ENCODE measurements around the gene TGM6. TPM values are rescaled to one million over a fixed set of nuclear protein-coding genes. Genes with fewer than 3 reads are reported as not detected.

The TGM6 gene
- total RNA-seq, 1 donor from 2014 or later = not detected

DNA sequence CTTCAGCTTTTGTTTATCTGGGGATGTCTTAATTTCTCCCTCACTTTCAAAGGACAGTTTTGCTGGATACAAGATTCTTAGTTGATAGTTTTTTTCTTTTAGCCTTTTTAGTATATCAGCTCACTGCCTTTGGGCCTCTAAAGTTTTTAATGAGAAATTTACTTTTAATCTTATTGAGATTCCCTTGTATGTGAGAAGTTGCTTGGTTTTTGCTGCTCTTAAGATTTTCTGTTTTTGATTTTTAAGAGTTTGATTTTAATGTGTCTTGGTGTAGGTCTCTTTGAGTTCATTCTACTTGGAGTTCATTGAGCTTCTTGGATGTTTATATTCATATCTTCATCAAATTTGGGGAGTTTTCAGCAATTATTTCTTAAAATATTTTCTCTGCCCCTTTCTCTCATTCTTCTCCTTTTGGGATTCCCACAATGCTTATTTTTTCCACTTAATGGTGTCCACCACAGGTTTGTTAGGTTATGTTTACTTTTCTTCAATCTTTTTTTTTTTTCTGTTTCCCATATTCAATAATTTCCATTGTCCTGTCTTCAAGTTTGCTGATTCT, 19.6 kb upstream of the TGM6 start:
- DNase-seq (no peak), ATAC-seq (no peak)
- intact Hi-C loops (cut with micrococcal nuclease) = no loop called here

DNA sequence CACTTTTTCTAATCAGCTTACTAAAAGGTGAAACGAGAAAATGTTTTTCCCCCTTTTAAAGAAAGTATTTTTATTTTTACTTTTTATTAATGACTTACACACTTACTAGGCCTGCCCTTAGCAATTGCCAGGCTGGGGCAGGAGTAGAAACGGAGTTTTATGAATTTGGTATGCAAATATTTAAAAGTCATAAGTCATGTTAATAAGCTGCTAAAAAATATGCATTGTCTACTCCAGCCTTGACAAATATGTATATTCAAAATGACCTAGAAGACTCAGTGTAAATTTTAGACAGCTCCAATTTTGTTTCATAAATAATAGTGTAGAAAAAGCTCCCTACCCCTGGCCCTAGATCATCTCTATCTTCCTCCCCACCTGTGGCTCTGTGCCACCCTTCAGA, 17.5 kb upstream of the TGM6 start:
- DNase-seq = no peak
- intact Hi-C loops (cut with micrococcal nuclease) = no loop called here

DNA sequence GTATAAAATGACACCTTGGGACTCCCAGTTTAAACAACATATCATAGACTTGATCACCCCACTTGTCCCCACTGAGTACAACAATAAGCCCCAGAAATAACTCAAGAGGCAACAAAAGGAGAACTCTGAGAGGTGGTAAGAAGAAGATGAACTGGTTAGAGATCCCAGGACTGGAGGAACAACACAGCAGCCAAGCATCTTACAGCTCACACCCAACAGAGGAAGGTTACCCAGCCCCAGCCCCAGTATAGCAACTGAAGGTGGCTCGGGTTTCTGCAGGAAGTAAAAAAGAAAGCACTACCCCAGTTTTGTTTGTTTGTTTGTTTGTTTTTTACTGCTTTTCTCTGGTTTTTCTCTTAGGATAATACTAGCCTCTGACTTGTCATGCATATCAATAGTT, 17.1 kb upstream of the TGM6 start:
- DNase-seq (no peak), ATAC-seq (no peak)
- intact Hi-C loops (cut with micrococcal nuclease) = no loop called here

More for the DNA sequence above, 17.5 kb upstream of the TGM6 start:
- no peak for ATAC-seq

DNA sequence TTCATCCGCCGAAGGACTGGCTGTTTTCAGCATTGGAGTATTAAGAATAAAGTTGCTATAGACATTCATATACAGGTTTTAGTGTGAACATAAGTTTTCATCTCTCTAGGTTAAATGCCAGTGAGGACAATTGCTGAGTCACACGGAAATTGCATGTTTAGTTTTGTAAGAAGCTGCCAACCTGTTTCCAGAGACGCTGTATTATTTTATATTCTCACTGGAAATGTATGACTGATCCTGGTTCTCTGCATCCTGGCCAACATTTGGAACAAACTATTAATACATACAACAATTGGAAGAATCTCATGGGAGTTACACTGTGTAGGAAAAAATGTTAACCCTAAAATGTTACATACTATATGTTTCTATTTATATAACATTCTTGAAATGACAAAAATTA, 16.7 kb upstream of the TGM6 start:
- no peak for DNase-seq
- intact Hi-C loops (cut with micrococcal nuclease) = no loop called here
- ATAC-seq = no peak

DNA sequence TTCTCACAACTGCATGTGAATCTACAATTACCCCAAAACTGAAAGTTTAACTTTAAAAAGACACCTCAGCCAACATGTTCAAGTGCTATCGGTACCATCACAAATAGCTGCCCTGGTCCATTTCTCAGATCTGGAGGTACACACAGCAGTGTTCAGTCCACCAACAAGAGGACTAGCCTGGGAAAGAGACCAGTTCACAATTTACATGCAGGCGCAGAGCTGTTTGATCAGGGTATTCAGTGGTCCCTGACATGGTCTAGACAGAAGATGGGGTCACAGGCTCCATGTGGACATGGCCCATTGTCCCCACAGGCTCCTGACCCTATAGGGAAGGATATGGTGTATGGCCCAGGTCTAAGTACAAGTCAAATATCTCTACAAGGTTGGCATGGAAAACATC, 15.6 kb upstream of the TGM6 start:
- intact Hi-C loops (cut with micrococcal nuclease) = no loop called here
- no peak for ATAC-seq
- no peak for DNase-seq

DNA sequence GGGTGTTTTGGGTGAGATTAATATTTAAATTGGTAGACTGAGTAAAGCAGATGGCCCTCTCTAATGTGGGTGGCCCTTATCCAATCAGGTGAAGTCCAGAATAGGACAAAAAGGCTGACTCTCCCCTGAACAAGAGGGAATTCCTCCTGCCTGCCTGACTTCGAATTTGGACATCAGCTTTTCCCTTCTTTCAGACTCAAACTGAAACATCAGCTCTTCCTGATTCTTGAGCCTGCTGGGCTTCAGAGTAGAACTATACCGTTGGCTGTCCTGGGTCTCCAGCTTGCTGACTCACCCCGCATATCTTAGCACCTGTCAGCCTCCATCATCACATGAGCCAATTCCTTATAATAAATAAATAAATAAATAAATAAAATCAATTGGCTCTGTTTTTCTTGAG, 15.0 kb upstream of the TGM6 start:
- no peak for DNase-seq
- intact Hi-C loops (cut with micrococcal nuclease) = no loop called here

DNA sequence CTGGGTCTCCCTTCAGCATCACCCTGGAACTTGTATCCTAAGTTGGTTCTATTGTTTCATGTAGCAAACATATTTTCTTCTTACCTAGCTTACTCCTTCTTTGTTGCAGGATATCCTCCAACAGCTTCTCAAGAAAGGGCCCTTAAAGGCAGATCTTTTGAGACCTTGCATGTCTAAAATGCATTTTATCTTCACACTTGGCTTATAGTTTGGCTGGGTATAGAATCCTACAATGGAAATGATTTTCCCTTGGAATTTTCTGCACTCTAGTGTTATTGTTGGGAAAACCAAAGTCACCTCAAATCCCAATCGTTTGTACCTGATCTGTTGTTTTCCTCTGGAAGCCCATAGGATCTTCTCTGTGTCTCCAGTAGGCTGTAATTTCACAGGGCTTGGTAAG, 12.1 kb upstream of the TGM6 start:
- ATAC-seq (no peak), DNase-seq (no peak)
- intact Hi-C loops (cut with micrococcal nuclease) = no loop called here

More for the DNA sequence above, 15.0 kb upstream of the TGM6 start:
- ATAC-seq = no peak

DNA sequence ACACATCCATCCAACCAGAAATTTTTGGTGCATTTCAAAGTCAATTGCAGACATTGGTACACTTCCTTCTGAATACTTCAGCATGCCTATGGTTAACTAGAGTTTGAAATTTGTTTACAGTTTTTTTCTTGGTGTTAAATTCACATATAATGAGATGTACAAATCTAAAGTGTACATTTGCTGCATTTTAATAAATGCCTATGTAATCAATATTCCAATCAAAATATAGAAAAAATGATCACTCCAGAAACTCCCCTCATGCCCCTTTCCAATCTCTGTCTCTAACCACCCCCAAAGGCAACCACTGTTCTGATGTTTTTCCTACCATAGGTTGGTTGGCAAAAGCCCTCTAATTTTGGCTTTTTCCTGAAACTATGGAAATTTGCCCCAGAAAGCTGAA, 7.6 kb upstream of the TGM6 start:
- intact Hi-C loops (cut with micrococcal nuclease) = no loop called here
- no peak for ATAC-seq
- DNase-seq = no peak

DNA sequence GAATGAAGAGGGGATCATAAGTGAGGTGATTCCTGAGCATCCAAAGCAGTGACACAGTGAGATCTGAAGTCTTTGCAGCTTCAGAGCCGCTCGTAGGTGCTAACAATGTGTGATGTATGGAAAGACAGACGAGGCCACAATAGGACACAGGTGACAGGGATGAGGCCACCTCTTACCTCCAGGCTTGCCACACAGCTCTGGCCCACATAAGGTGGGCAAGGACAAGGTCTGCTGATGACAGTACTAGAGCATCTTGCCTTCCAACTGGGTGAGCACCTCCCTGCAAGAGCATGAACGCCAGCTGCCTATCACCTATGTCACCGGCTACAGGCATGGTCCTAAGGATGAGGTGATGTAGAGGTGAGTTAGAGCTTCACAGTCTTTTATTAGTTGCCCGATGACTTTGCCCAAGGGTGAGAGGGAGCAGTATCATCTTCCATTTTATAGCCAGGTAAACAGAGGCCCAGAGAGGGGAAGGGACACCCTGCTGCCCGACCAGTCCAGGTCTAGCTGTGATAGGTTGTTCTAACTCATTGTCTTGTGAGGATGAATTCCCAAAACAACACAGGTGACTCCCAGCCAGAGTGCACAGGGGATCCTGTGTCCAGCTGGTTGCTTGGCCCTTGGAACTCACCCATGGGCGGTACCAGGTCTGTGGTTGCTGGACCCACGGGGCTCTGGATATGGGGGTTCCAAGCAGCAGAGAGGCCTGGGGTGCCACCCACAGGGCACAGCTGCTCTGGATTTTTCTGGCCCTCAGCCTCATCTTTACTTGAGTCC, 6.2 kb upstream of the TGM6 start:
- intact Hi-C loops (cut with micrococcal nuclease) = no loop called here
- no peak for DNase-seq
- ATAC-seq = no peak

DNA sequence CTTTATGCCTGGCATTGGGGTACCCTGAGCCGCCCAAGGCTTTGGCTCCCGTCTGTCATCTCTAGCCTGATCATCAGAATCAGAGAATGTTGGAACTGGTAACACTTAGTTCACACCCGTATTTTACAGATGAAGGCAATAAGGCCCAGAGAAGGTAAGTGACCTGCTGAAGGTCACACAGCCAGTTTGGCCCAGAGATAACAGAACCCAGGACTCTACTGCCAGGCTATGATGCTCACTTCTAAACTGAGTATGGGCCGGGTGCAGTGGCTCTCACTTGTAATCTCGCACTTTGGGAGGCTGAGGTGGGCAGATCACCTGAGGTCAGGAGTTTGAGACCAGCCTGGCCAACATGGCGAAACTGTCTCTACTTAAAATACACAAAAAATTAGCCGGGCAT, 1.8 kb upstream of the TGM6 start:
- DNase-seq (no peak), ATAC-seq (no peak)
- intact Hi-C loops (cut with micrococcal nuclease) = no loop called here

DNA sequence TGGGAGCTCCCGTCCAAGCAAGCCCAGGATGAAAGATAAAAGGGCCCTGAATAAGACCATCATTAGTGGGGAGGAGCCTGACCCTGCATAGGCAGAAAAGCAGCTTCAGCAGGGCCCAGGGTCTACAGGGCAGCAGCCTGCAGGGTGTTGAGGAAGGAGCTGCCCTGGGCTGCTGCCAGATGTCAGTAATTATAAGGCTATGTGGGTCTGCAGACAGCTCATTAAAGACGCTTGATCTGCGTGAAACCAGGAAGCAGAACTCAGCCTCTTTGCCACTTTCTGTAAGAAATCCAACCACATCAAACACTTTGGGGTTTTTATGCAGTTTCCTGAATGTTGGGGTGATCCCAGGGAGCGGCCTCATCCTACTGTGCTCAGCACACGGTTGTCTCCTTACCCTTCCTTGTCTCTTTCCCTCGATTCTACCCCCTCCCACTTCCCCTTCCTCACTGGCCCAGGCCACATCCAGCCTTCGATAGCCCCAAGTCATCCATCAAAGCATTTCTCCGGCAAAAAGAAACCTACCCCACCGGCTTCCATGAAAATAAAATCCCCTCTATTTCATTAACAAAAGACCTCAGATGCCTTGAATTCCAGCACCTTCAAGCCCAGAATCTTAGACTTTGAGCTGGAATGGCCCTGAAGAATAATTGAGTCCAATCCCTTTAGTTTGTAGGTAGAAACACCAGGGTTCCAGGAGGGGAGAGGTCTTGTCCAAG, 1.0 kb upstream of the TGM6 start:
- intact Hi-C loops (cut with micrococcal nuclease) = no loop called here
- DNase-seq (no peak), ATAC-seq (no peak)

DNA sequence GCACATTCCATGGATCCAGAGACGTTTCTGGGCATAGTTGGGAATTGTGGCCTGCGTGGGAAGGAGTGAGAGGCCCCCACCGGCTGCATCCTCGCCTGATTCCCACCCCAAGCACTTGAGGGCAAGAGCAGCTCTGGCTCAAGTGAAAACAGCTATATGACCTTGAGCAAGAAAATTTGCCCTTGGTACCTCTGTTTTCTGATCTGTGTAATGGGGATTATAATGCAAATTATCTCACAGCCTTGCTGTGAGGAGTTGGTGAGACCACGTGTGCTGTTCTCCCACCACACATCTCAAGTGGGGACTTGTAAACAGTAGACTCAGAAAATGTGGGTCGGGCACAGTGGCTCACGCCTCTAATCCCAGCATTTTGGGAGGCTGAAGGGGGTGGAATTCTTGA, 602 bp downstream of the TGM6 start:
- intact Hi-C loops (cut with micrococcal nuclease) = no loop called here
- no peak for ATAC-seq
- DNase-seq = no peak

DNA sequence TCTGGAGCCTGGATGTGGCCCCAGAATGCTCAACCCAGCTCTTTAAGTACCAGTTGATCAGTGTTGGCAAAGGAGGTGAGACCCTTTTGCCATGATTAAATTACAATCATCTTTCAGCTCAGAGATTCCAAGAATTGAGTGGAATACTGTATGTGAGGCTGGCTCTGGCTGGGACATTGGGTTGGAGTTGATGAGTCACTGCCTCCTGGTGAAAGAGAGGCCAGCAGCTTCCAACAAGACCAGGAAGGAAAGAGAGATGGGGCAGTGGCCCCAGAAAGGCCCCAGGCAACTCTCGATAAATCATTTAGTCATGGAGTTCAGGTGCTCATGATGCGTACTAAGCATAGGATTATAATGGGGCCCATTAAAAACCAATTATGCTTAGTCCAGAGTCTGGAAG, 2.1 kb downstream of the TGM6 start:
- intact Hi-C loops (cut with micrococcal nuclease) = no loop called here
- no peak for DNase-seq
- ATAC-seq = no peak

DNA sequence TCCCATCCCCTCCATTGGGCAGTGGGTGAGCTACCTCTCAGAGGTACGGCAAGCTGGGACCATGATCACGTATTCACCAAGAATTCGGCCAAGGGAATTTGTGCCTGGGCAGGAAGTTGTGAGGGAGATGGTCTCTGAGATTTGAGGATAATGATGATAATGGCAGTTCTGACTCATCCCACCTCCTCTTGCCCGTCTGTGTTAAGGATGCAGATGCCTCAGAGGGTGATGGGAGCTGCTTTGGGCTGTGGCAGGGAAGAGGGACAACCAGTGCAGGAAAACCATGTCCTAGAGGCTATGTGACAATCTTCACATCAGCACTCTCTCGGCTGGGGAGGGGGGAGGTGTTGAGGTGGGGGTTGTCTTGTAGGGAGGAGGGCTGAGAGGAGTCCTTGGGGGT, 4.3 kb downstream of the TGM6 start:
- no peak for ATAC-seq
- intact Hi-C loops (cut with micrococcal nuclease) = no loop called here
- no peak for DNase-seq

DNA sequence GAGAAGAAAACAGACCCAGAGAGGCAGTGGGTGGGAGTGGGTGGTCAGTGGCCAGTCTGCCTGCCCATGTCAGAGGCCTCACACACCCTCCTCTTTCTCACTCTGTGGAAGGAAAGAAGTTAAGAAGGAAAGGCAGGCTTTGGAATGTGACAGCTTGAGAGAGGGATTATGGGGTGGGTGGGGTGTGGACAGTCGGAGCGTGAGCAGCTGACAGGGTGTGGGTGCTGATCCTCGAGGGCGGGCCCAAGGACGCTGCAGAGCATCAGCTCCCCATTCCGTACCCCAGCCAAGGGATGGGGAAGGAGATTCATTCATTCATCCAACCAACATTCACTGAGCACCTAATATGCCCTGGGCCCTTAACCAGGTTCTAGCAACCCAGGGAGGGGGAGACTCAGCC, 4.8 kb downstream of the TGM6 start:
- ATAC-seq = no peak
- DNase-seq = no peak
- intact Hi-C loops (cut with micrococcal nuclease) = no loop called here

DNA sequence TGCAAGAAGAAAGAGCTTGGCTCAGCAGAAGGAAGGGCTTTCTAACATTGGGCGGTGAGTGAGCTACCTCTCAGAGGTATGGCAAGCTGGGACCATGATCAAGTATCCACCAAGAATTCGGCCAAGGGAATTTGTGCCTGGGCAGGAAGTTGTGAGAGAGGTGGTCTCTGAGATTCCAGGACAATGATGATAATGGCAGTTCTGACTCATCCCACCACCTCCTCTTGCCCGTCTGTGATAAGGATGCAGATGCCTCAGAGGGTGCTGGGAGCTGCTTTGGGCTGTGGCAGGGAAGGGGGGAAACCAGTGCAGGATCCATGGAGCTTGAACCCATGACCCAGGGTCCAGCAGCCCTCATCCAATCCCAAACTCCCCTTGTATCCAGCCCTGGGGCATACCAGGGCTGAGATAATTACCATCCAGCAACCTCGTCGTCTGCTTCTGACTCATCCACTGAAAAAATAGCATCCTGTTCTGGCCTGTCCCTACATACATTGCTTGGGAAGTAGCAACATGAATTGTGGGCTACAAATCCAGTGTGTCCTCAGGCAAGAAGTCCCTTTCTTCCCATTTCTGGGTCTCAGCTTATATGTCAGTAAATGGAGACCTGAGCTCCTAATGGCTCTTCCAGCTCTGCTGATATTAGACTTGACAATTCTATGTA, 5.9 kb downstream of the TGM6 start:
- no peak for DNase-seq
- intact Hi-C loops (cut with micrococcal nuclease) = no loop called here
- ATAC-seq = no peak

DNA sequence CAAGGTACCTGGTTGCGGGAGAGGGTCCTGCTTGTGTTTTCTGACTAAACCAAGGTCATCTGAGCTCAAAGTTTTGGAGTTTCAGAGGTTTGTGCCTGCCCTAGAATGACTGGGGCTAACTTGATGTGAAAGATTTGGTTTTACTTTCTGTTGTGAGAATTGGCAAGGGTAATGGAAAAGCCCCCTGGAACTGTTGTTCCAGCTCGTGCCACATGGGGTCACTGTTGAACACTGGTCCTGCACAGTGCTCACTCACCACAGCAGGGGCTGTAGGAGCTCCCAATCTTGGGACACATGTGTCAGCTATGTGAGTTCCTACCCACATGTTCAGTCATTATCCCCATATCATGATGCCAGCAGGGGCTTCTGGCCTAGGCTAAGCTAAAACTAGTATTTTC, 6.5 kb downstream of the TGM6 start:
- intact Hi-C loops (cut with micrococcal nuclease) = no loop called here
- DNase-seq (no peak), ATAC-seq (no peak)

DNA sequence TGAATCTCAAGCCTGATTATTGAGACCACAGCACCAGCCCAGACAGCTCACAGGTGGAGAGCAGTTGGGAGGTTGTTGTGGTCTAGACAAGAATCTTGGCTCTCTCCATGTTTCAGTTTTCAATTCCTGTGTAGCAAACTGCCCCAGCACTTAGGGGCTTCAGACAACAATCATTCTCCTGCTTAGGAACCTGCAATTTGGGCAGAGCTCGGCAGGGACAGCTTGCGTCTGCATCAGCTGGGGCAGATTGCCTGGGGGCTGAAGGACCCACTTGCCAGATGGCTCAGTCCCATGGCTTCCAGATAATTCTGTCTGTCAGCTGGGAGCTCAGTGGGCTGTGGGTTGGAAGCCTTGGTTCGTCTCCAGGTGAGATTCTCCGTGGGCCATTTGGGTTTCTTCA, 6.9 kb downstream of the TGM6 start:
- DNase-seq (no peak), ATAC-seq (no peak)
- intact Hi-C loops (cut with micrococcal nuclease) = no loop called here

DNA sequence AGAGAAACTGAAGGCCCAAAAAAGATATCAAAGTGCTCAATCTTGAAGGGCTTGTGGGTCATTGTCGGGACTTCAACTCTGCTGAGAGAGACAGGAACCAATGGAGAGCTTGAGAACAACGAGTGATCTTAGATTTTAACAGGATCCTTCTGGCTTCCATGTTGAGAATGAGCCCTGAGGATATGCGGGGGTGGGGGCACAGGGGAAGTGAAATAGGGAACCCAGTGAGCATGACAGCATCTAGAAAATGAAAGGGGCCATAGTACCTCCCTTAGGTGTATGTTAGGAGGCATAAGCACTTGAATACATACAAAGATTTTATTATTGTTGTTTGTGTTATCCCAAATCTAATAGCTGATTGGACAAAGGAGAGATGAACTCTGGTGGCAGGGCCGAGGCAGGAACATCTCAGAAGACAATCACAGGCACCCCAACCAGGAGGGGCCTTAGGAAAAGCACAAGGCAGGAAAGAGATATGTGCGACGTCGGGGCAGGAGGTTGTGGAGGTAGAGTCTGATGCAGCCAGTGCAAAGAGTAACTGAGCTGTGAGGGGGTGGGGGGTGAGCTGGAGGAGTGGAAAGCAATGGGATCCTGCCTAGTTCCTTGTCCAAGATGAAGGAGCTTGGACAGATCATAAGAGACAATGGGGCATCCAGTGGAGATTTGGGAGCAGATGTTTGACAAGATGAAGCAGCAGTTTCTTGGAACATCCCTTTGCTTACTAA, 10.4 kb downstream of the TGM6 start:
- intact Hi-C loops (cut with micrococcal nuclease) = no loop called here
- DNase-seq (no peak), ATAC-seq (no peak)
